Colonic mucosa (tissue), 4 donors: ENCODE measurements around the gene KIF21A. TPM values are rescaled to one million over a fixed set of nuclear protein-coding genes. Genes with fewer than 3 reads are reported as not detected.

Experiments used
- DNase-seq: peaks from one replicate; pipeline ENCODE4 v3.0.0-alpha.2; 2020
- H3K27ac ChIP-seq: fragments of 200-600 bp; one replicate; pipeline ENCODE4 v1.8.0; 2021
- H3K27me3 ChIP-seq: fragments of 200-600 bp; one replicate; pipeline ENCODE4 v1.8.0; 2021
- H3K36me3 ChIP-seq: fragments of 200-600 bp; one replicate; pipeline ENCODE4 v1.8.0; 2021
- H3K4me1 ChIP-seq: fragments of 200-600 bp; one replicate; pipeline ENCODE4 v1.8.0; 2021; ENCODE audit warnings: mild to moderate bottlenecking
- H3K4me3 ChIP-seq: fragments of 200-600 bp; one replicate; pipeline ENCODE4 v1.8.0; 2021
- H3K9ac ChIP-seq, 2 donors: one replicate each; pipeline ENCODE4 v1.7.0; 2013; ENCODE audit warnings: control low read depth in 2 of 2, low read depth in 2 of 2, low read length in 2 of 2
- H3K9me3 ChIP-seq: fragments of 200-600 bp; one replicate; pipeline ENCODE4 v1.8.0; 2021
- CTCF ChIP-seq: fragments of 200-600 bp; IDR thresholded peaks from one replicate; pipeline ENCODE4 v1.8.0; 2022; ENCODE audit warnings: antibody characterized with exemption, mild to moderate bottlenecking
- intact Hi-C: fragments of 100-400 bp; cut with DNase I; formaldehyde crosslinking; loops from one replicate; pipeline ENCODE4 v1.14.1; 2022
- total RNA-seq, 2 donors: library from RNA; stranded (reverse); fragmentation: NEBNext Ultra II Directional in 1 of 2; extraction: Animal tissue kit (Norgen Biotek cat#: 25700) in 1 of 2; gene quantifications; one replicate each; pipeline ENCODE4 v1.2.1, GENCODE V29; 2021
- donor health status: healthy.
- donor health status: DM: no; HTN: no; CAD: no.
- donor health status: DM: no; HTN: no; CAD: no.

Gene KIF21A
- total RNA-seq, 2 donors from 2014 or later: 24.6 to 31.0 TPM

- Histone ChIP-seq H3K9ac (no peak overlapping the region), H3K27me3 (no peaks in the 10 kb centered on the region), H3K36me3 (no peaks in the 10 kb centered on the region), H3K4me1 (no peaks in the 10 kb centered on the region), H3K9me3 (no peaks in the 10 kb centered on the region), H3K4me3 (no peak overlapping the region), H3K27ac (no peak overlapping the region)
- no peak for TF ChIP-seq CTCF
- intact Hi-C loops: no loop called here
- DNase-seq: no peak
Observed at GRCh38 chr12:39451977-39452376, 9.1 kb upstream of the KIF21A start.

GRCh38 chr12:39448038-39448437 lies 5.1 kb upstream of the KIF21A start:
- H3K9me3 ChIP-seq: no peaks in the 10 kb centered on the region
- intact Hi-C loops: no loop called here
- TF ChIP-seq CTCF: no peak
- no peaks in the 10 kb centered on the region for H3K36me3 ChIP-seq
- no peak overlapping the region for H3K27ac ChIP-seq
- no peaks in the 10 kb centered on the region for H3K4me1 ChIP-seq
- no peak overlapping the region for H3K9ac ChIP-seq
- no peak for DNase-seq
- no peaks in the 10 kb centered on the region for H3K27me3 ChIP-seq
- no peak overlapping the region for H3K4me3 ChIP-seq

GRCh38 chr12:39443929-39444209 lies 949 bp upstream of the KIF21A start:
- peak overlapping the region; percentile 90 for H3K27ac ChIP-seq
- no peak for TF ChIP-seq CTCF
- intact Hi-C loops: no loop called here
- no peak for DNase-seq
- H3K4me1 ChIP-seq: no peaks in the 10 kb centered on the region
- peak overlapping the region in 1 of 2 donors; percentile 78 for H3K9ac ChIP-seq
- no peaks in the 10 kb centered on the region for H3K36me3 ChIP-seq
- no peaks in the 10 kb centered on the region for H3K27me3 ChIP-seq
- no peaks in the 10 kb centered on the region for H3K9me3 ChIP-seq
- H3K4me3 ChIP-seq: peak overlapping the region; percentile 84

- Histone ChIP-seq H3K9me3 (no peaks in the 10 kb centered on the region), H3K27ac (peak overlapping the region; percentile 90), H3K9ac (peak overlapping the region; percentile 79 to 94), H3K4me1 (no peaks in the 10 kb centered on the region), H3K27me3 (no peaks in the 10 kb centered on the region), H3K4me3 (peak overlapping the region; percentile 84), H3K36me3 (no peaks in the 10 kb centered on the region)
- DNase-seq: no peak
- intact Hi-C loops: no loop called here
- no peak for TF ChIP-seq CTCF
Observed at GRCh38 chr12:39442831-39443080, 164 bp downstream of the KIF21A start.

GRCh38 chr12:39441963-39442830 lies 723 bp downstream of the KIF21A start:
- Histone ChIP-seq H3K4me3 (peak overlapping the region; percentile 84), H3K36me3 (no peaks in the 10 kb centered on the region), H3K9me3 (no peaks in the 10 kb centered on the region), H3K27me3 (no peaks in the 10 kb centered on the region), H3K27ac (peak overlapping the region; percentile 90), H3K9ac (peak overlapping the region; percentile 79 to 94), H3K4me1 (no peaks in the 10 kb centered on the region)
- no peak for TF ChIP-seq CTCF
- peak; percentile 51 for DNase-seq
- intact Hi-C loops: no loop called here
